ENCODE measurements around the gene CD34.
"Not testable (repeated sequence)": the region's sequence is repeated elsewhere in the genome, so short reads cannot be mapped to it uniquely, and the experiment has no call there.

CD34 gene

DNA sequence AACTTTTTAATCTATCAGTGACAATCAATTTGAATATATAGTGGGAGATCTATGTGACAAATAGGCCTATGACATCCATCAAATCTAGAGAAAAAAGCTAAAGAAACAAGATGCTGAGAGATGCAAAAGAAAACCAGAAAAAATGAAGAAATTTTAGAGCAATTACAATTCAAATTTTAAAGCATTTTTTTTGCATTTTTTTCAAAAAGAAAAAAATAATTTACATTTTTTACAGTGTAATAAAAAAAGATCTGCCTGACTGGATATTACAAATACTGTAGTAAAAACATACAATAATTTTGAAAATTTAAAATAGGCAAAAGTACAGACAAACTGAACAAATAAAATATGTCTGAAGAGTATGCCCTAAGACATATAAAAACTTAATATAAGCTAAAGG is 14.4 kb downstream of the CD34 start:
- DNase-seq: no peak

DNA sequence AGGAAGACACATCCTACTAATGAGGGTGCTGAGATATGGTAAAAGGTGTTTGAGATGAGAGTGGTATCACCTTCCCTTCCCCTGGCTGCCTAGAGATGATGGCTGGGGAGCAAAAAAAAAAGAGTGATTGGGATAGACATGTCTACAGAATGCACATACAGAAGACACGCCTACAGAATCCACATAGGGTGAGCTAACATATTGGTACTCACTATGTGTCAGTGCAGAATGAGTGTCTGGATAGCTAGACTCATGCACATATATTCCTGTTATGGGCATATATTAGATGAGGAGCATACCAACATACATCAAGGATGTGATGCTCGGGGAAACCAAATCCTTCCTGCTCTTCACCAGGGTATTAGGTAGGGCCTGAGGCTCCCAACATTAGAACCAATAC is 16.2 kb downstream of the CD34 start:
- no peak for DNase-seq

DNA sequence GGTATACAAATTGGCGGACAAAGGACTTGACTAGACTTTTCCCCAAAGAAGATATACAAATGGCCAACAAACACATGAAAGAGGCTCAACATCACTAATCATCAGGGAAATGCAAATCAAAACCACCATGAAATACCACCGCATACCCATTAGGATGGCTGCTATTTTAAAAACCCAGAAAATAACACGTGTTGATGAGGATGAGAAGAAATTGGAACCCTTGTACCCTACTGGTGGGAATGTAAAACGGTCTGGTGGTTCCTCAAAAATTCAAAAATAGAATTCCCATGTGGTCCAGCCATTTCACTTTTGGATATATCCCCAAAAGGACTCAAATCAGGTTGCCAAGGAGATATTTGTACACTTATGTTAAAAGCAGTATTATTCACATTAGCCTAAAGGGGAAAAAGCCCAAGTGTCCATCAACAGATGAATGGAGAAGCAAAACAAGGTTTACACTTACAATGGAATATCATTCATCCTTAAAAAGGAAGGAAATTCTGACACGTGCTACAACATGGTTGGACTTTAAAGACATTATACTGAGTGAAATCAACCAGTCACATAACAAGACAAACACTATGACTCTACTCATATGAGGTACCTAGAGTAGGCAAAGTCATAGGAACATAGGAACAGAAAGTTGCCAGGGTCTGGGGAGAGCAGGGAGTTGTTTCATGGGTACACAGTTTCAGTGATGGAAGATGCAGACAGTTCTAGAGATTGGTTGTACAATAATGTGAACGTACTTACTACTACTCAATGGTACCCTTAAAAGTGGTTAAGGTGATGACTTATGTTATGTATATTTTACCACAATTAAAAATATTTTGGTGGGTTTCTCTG is 17.0 kb downstream of the CD34 start:
- DNase-seq: no peak

DNA sequence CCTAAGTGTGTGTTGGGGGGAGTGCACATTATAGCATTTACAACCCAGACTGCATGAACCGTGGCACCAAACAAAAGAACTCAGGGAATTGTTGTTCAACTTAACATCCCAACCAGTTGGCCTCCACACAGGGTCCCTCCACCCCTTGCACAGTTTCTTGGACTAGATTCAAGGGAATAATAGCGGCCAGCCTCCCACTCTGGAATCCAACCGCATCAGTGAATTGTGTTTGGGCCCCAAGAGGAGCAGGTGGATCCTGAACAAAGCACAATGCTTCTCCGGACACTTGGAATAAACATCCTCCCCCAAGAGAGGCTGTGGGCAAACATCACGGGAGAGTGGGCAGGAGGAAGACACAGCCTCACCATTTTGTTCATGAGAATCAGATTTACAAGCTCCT is 18.2 kb downstream of the CD34 start:
- DNase-seq: no peak

DNA sequence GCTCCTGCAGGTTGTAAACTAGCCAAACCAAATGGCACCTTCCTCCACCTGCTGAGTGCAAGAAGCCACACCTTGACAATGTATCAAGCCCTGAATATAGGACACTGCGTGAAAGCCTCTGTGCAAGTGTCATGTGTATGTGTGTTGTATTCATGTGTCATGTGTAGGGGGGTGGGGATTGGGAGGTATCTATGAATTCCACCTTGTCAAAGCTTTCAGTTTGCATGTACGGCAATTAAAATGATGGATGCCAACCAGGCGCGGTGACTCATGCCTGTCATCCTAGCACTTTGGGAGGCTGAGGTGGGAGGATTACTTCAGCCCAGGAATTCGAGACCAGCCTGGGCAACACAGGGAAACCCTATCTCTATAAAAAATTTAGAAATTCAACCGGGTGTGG is 19.8 kb downstream of the CD34 start:
- DNase-seq: no peak

DNA sequence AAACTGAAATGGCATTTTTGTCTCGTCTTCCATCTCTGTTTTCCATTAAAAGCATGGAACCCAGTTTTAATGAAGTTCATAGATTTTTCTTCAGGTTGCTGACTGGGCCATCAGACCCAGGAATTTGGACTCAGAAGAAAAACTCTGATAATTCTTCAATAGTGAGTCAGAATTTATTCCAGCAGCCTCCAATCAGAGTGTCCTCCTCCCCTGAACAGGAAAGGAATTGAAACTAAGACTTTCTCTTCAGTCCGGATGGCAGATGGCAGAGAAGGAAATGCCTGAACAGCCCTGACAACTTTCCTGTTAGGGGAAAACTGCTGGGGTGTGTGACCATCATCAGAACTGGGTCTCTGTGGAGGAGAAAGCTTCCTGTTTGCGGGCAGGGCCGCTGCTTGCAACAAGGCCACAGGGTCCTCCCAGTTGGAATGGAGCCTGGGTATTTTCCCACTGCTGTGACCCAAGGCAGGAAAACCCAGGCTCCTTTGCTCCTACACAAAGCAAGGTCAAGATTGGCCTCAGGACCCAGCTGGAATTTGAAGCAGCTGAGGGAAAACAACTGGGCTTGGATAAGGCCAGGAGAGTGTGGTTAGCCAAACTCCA is 20.7 kb downstream of the CD34 start:
- DNase-seq: no peak

DNA sequence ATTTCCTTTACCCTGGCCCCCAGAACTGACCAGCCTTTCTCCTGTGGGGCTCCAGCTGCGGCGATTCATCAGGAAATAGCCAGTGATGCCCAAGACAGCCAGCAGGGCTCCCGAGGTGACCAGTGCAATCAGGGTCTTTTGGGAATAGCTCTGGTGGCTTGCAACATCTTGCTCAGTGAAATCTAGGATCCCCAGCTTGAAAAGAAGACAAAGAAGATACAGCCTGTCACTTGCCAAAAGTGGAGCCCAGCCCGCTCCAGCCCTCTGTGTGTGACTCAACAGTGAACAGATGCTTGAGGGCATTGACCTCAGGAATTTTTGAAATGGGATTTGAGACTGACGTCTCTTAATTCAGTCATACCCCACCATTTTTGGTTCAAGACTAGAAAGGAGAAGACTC is 22.3 kb downstream of the CD34 start:
- no peak for DNase-seq

DNA sequence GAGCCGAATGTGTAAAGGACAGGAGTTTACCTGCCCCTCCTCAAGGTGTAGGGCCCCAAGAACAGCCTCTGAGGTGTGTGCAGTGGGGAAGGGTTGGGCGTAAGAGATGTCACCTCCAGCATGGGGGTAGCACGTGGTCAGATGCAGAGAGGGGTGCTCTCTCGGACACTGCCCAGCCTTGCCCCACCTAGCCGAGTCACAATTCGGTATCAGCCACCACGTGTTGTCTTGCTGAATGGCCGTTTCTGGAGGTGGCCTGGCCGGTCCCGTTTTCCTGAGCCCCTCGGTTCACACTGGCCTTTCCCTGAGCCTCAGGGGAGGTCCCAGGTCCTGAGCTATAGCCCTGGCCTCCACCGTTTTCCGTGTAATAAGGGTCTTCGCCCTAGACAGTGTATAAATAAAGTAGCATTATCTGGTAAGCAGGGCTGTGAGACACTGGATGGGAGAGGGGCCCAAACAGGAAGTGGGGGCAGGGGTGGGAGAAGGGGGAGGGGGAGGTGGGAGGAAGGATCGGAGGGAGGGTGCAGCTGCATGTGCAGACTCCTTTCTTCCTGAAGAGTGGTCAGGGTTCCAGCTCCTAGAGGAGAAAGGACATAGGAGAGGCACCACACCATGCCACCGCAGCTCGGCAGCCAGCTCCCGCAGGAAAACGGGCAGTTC is 23.3 kb downstream of the CD34 start:
- DNase-seq: no peak

DNA sequence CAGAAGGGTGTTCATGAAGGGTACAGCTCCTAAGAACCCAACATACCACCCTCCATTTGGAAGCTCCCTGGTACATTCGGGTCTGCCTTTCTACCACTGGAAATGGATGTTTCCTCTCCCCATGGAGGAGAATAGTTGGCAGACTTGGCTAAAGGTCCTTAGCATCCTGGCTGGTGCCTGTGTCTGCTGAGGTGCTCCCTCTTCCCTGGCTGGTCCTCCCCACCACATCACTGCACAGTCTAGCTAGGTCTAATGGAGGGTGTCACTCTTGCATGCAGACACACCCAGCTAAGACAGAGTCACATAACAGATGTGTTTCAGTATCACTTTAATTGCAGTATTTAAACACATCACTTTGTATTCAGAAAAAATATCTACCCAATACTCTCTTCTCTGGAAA is 24.7 kb downstream of the CD34 start:
- no peak for DNase-seq

DNA sequence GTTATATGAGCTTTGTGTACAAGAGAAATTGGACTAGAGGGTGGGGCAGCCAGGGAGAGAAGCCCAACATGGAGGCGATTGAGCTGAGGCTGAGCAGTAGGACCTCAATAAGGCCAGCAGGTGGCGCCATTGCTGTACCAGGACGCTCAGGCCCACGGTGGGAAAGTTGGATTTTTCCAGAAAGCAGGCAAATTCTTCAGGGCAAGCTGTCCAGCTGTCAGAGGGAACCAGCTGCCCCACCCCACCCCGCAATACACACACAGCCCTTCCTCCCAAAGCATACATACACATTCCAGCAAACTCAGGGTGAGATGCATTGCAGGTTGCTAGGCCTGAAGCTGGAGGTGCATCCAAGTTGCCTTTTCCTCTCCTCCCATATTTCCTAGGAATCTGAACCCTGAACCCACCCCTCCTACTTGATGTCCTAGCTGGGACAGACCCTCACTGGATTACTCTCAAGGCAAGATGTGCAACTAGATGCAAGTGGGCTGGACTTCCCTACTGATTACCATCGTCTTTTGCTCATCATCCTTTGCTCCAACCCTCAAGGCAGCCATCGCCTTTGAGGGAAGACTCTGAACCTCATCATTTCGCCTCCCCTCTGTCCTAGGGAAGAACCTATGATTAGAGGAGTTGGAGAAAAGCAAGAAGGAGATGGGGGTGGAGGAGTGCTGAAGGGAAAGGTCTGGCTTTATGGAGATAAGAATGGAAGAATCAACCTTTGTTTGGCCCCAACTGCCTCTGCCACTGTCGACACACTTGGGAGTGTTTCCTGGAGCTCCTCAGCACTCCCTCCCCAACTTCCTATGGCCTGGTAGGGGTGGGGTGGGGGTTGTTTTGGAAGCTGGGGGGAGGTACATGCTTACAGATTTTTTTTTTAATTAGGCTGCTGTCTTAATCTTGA is 25.5 kb downstream of the CD34 start:
- DNase-seq: peak; percentile 87

DNA sequence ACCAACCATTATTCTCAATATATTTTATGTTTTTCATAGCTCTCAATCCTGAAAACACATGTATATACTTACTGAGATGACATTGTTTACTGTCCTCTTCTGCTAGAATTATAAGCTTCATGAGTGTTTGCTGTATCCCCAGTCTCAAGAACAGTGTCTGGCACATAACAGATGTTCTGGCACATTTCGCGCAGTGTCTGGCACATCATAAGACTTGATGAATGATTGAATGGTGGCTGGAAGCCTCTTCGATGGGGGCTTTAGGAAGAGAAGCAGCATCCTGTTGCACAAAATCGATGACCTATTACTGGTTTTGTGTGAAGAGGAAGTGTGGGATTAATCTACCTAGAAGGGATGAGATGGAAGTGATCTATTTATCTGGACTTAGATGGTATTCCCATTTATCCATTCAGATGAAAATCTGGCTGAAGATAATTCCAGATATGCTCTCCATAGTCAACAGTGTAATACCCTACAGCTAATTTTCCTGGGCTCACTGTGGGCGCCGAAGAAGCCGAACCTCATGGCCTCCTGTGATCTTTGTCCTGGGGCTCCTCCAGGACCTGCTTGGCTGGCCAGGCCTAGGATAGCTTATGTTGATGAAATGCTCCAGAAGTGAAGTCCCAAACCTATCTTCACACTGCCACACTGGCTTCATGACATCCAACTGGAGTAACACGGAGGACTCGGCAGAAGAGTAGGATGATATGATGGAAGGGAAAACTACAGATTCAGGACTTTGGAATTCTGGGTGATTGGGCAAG is 26.5 kb downstream of the CD34 start:
- DNase-seq: no peak

DNA sequence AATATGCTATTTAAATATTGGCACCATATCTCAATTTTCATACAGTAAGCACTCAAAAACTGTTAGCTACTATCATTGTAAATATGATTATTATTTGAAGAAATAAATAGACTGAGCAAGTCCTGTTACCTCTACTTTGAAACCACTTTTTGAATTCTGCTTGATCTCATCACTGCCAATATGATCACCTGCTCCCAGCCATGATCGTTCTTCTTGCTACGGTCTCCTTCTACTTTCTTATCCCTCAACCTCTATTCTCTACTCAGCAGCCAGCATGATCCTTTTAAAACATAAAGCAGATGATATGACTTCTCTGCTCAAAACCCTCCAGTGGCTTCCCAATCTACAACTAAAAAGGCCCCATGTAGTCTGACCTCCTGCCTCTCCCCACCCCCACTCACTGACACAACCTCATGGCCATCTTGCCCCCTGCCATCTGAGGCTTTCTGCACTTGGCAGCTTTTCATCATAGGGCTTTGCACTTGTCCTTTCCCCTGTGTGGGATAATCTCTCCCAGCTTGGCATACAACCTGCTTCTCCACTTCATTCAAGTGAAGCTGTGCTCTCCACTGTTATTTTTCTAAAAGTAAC is 27.2 kb downstream of the CD34 start:
- no peak for DNase-seq

DNA sequence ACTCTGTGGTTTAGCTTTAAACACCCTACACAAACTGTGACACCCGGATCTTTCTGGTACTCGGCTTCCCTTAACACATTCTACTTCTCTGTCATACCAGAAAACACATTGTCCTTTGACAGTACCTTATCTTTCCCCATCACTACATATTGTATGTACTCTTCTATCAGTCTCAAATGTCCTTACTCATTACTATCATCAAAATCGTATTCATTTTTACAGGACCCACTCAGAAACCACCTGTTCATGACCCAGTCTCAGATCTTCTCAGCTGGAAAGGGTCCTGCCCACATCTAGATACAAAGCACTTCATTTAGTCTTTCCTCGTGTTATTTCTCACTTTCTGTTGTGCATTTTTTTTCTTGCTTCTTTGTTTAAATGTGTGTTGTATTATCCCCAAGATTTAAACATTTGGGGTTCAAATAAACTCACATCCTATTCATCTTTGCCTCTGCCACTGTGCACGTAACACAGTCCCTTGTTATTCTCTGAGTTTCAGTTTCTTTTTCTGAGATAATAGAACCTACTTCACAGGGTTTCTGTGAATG is 27.7 kb downstream of the CD34 start:
- DNase-seq: no peak

DNA sequence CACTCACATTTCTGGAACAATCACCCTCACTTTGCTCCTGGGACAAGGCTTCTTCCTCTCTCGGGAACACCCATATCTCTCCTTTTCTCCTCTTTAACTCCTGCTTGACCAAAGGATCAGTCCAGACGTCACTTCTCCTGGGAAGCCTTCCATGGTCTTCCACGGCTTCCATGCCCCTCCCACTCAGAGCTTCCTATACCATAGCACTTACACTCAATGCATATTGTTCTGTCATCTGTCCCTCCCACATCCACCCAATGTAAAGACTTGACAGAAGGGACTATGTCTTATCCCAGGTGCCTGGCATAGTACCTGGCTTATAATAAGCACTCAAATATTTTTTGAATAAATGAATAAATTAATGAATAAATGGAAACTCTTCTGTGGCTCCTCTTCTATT is 28.2 kb downstream of the CD34 start:
- no peak for DNase-seq

DNA sequence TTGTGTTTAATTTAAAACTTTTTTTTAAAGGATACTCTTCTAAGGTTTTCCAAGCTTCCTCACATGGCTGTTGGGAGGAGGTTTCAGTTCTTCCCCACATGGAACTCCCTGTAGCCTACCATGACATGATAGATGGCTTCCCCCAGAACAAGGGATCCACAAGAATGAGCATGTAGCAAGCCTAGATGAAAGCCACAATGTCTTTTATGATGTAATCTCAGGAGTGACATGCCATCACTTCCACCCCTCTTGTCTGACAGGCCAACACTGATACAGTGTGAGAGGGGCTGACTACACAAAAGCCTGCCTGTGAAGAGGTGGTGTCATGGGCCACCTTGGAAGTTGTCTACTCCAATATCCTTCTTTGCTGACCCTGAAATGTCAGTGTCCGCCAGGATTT is 32.0 kb downstream of the CD34 start:
- DNase-seq: no peak

DNA sequence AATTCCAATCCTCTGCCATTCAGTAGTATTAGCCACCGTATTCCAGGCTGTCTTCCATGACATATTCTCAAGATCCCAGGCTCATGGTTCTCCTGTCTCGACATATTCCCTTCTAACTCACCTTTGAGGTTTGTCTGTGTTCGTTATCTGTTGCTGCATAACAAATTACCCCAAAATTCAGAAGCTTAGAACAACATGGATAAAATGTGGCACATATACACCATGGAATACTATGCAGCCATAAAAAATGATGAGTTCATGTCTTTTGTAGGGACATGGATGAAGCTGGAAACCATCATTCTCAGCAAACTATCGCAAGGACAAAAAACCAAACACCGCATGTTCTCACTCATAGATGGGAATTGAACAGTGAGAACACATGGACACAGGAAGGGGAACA is 33.0 kb downstream of the CD34 start:
- DNase-seq: not testable (repeated sequence)

DNA sequence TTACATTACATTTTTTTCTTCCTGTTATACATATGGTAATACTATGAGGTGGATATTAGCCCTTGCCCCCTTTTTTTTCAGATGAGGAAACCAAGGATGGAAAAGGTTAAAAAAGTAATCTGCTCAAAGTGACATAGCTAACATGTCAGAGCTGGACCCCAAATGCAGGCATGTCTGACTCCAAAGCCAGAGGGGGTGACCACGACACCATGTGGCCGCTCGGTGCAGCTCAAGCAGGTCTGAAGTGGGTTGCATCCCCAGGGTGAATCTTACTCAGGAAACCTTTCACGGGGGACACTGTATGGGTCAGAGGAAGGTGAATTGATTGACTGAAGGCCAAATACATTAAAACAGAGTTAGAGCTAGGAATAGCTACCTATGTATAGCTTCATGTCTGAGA is 34.8 kb downstream of the CD34 start:
- no peak for DNase-seq

DNA sequence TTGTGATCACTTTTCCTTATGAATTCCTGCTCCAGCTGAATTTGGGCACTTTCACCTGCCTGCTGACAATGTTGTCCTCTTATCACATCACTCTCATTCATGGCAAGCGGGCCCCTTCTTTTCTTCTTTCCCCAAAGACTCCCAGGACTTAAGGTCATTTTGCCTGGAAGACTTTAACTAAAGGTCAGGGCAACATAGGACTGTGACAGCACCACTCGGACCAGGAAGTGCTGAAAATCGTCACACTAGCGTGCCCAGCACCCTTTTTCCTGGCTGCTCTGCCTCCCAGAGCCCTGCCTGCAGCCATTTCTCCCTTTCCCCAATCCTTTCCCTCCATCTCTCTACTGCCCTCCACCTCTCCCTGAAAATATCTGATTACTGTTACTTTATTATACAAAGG is 35.4 kb downstream of the CD34 start:
- no peak for DNase-seq

DNA sequence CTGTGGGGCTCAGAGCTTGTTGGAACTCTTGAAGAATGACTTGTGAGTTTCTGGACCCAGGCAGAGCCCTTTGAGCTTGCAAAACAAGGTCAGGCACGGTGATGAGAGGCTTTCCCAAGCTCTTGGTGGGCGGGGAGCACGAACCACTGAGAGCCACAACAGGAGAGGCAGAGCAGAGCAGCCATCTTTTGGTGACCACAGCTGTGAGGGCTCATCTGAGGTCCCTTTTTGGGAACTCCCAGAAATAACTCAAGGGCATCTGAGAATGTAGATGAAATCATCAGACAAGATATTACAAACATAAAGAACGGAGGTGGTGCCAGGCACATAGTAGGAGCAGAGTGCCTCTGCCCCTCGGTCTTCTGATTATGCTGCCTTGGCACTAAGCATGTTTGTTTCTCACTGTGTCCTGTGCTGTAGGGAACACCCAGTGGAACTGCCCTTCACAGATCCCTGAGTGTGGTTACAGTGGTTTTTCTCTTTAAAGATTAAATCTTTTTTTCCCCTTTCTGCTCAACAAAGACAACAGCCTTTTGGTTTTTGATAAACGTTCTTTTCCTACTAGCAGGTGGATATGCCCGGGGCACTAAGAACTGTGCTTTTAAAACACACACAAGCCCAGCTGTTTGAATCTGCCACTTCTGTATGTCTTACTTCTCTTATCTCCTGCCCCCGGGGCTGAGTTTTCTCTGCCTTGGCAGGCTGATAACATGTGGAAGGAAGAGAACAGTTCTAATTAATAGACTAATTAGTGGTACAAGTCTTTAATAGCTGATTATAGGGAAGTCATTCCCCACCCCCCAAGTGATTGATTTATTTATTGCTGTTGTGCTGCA is 37.7 kb downstream of the CD34 start:
- peak; percentile 68 for DNase-seq

DNA sequence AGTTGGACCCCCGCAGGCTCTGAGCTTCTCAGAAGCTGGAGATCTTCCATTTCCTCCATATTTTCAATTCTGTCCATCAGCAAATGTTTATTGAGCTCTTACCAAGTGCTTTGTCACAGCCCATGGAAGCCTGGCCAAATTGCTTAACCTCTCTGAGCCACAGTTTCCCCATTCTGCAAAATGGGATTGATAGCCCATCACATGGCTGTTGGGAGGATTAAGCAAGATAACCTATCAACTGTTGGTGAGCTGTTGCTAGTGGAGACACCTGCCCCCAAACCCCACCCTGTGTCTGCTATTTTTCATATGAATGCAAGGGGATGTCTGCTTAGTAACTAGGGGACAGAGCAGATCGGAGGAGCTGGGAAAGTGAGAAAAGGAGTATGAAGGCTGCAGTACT is 38.3 kb downstream of the CD34 start:
- DNase-seq: no peak

Data from activated CD8-positive, alpha-beta memory T cell treated with anti-CD3 and anti-CD28 coated beads, Interleukin-2, amount 50 U/mL, for 48 hours (primary cell).